IMR-90 (cell line): Measurements from ENCODE around the gene CD24. TPM values are rescaled to one million over a fixed set of nuclear protein-coding genes. Genes with fewer than 3 reads are reported as not detected.

Experiments used
- ATAC-seq: fragments of 200-7000 bp; cut with Tn5 transposase; 2 replicates; pipeline ENCODE4 v1.9.1; 2020; ENCODE audit warnings: low read depth, mild to moderate bottlenecking, moderate library complexity
- BruUV-seq: library from RNA; stranded (reverse); fragments of 400-500 nt; replicated peaks from 2 replicates; lab custom pipeline; 2021; lab: Mats Ljungman, UMichigan
- CTCF ChIA-PET: fragments of 300-600 bp; formaldehyde crosslinking; extraction: SDS; loops from one replicate; lab custom pipeline; 2021; ENCODE audit warnings: antibody characterized with exemption; lab: Yijun Ruan, JAX
- POLR2A ChIA-PET: fragments of 300-600 bp; sonication (Branson Sonifier 250); formaldehyde crosslinking; loops from one replicate; lab custom pipeline; 2022; ENCODE audit warnings: antibody characterized with exemption; ENCODE audit not compliant: unreplicated experiment; lab: Charles Lee
- DNase-seq: peaks from one replicate; pipeline ENCODE4 v3.0.0; 2013
- H2AFZ ChIP-seq: replicated peaks from 2 replicates; pipeline ENCODE3; 2013; ENCODE audit warnings: low read length, mild to moderate bottlenecking; ENCODE audit not compliant: poor library complexity
- H2AK5ac ChIP-seq: 2 replicates; pipeline ENCODE4 v1.6.1; 2013; ENCODE audit warnings: low read depth, low read length, inconsistent platforms
- H2AK9ac ChIP-seq: replicated peaks from 2 replicates; pipeline ENCODE3; 2013; ENCODE audit warnings: mild to moderate bottlenecking, low read depth, low read length, moderate library complexity; ENCODE audit not compliant: poor library complexity
- H2BK120ac ChIP-seq: 2 replicates; pipeline ENCODE4 v1.6.1; 2013; ENCODE audit warnings: low read depth, low read length, inconsistent platforms
- H2BK15ac ChIP-seq: 3 replicates; pipeline ENCODE4 v1.6.1; 2013; ENCODE audit warnings: low read depth, low read length, inconsistent platforms
- H2BK20ac ChIP-seq: 2 replicates; pipeline ENCODE4 v1.6.1; 2013; ENCODE audit warnings: low read depth, mild to moderate bottlenecking, inconsistent platforms, low read length, moderate library complexity
- H2BK5ac ChIP-seq: 2 replicates; pipeline ENCODE4 v1.6.1; 2013; ENCODE audit warnings: mild to moderate bottlenecking, low read depth, low read length, inconsistent platforms; ENCODE audit not compliant: poor library complexity, severe bottlenecking
- H3K14ac ChIP-seq: replicated peaks from 2 replicates; pipeline ENCODE4 v1.6.1; 2013; ENCODE audit warnings: low read depth, low read length, inconsistent platforms
- H3K18ac ChIP-seq: 2 replicates; pipeline ENCODE4 v1.6.1; 2013; ENCODE audit warnings: low read depth, low read length, control low read depth
- H3K23ac ChIP-seq: 2 replicates; pipeline ENCODE4 v1.6.1; 2013; ENCODE audit warnings: low read depth, low read length, inconsistent platforms
- H3K27ac ChIP-seq: 2 replicates; pipeline ENCODE4 v1.5.1; 2013; ENCODE audit warnings: mild to moderate bottlenecking, control low read depth, low read length; ENCODE audit not compliant: insufficient read depth
- H3K27me3 ChIP-seq: 2 replicates; pipeline ENCODE4 v1.6.1; 2013; ENCODE audit warnings: low read length; ENCODE audit not compliant: control insufficient read depth, insufficient read depth
- H3K36me3 ChIP-seq: 2 replicates; pipeline ENCODE4 v1.6.1; 2013; ENCODE audit warnings: low read length, mixed read lengths; ENCODE audit not compliant: control insufficient read depth, insufficient read depth
- H3K4ac ChIP-seq: 2 replicates; pipeline ENCODE4 v1.6.1; 2013; ENCODE audit warnings: low read depth, low read length, inconsistent platforms
- H3K4me1 ChIP-seq: 2 replicates; pipeline ENCODE4 v1.6.1; 2013; ENCODE audit warnings: low read length, mixed read lengths; ENCODE audit not compliant: control insufficient read depth, insufficient read depth
- H3K4me2 ChIP-seq: 2 replicates; pipeline ENCODE4 v1.6.1; 2013; ENCODE audit warnings: low read depth, mild to moderate bottlenecking, control low read depth, low read length, moderate library complexity
- H3K4me3 ChIP-seq: 2 replicates; pipeline ENCODE4 v1.5.1; 2013; ENCODE audit warnings: low read depth, mild to moderate bottlenecking, control low read depth, low read length, moderate library complexity; ENCODE audit not compliant: insufficient read depth
- H3K56ac ChIP-seq: 2 replicates; pipeline ENCODE4 v1.6.1; 2013; ENCODE audit warnings: low read length, inconsistent platforms; ENCODE audit not compliant: insufficient read depth; ENCODE audit errors: extremely low read depth
- H3K79me1 ChIP-seq, 2 experiments: 2 replicates each; pipeline ENCODE4 v1.6.1; 2013; ENCODE audit warnings: low read length in 2 of 2, inconsistent platforms in 1 of 2, low read depth in 1 of 2
- H3K9ac ChIP-seq: 2 replicates; pipeline ENCODE4 v1.6.1; 2013; ENCODE audit warnings: low read depth, low read length, control low read depth
- H3K9me1 ChIP-seq: 2 replicates; pipeline ENCODE4 v1.6.1; 2013; ENCODE audit warnings: low read length, inconsistent platforms; ENCODE audit not compliant: insufficient read depth
- H3K9me3 ChIP-seq: 2 replicates; pipeline ENCODE4 v1.6.1; 2013; ENCODE audit warnings: low read length; ENCODE audit not compliant: control insufficient read depth, insufficient read depth
- H4K20me1 ChIP-seq: 2 replicates; pipeline ENCODE4 v1.6.1; 2013; ENCODE audit warnings: low read length, inconsistent platforms; ENCODE audit not compliant: insufficient read depth
- H4K5ac ChIP-seq: 2 replicates; pipeline ENCODE4 v1.6.1; 2013; ENCODE audit warnings: mild to moderate bottlenecking, low read depth, low read length, control low read depth
- H4K8ac ChIP-seq, 2 experiments: 2 replicates each; pipeline ENCODE4 v1.6.1; 2013; ENCODE audit warnings: low read depth in 2 of 2, low read length in 2 of 2, control low read depth in 1 of 2, inconsistent platforms in 1 of 2
- H4K91ac ChIP-seq: 2 replicates; pipeline ENCODE4 v1.6.1; 2013; ENCODE audit warnings: low read depth, low read length, inconsistent platforms; ENCODE audit not compliant: insufficient read depth
- BHLHE40 ChIP-seq: fragments of 150-350 bp; IDR thresholded peaks from 2 replicates; pipeline ENCODE4 v1.6.1; 2016; ENCODE audit warnings: mild to moderate bottlenecking, low read depth, low read length
- CEBPB ChIP-seq: IDR thresholded peaks from 2 replicates; pipeline ENCODE4 v1.6.1; 2012; ENCODE audit warnings: low read depth, low read length, improper control_type of control experiment
- CHD1 ChIP-seq: IDR thresholded peaks from 2 replicates; pipeline ENCODE4 v1.6.1; 2012; ENCODE audit warnings: low read depth, low read length, improper control_type of control experiment
- CTCF ChIP-seq: conservative IDR thresholded peaks from 2 replicates; pipeline ENCODE4 v1.5.1; 2012; ENCODE audit warnings: mild to moderate bottlenecking, low read depth, low read length, improper control_type of control experiment
- ELK1 ChIP-seq: fragments of 150-350 bp; IDR thresholded peaks from 2 replicates; pipeline ENCODE4 v1.6.1; 2016; ENCODE audit warnings: low read depth, mild to moderate bottlenecking, low read length, moderate library complexity, borderline replicate concordance
- FOS ChIP-seq: fragments of 150-350 bp; IDR thresholded peaks from 2 replicates; pipeline ENCODE4 v1.6.1; 2016; ENCODE audit warnings: low read depth, low read length
- MAFK ChIP-seq: IDR thresholded peaks from 2 replicates; pipeline ENCODE4 v1.6.1; 2012; ENCODE audit warnings: low read depth, low read length, improper control_type of control experiment
- MAZ ChIP-seq: IDR thresholded peaks from 2 replicates; pipeline ENCODE4 v1.6.1; 2012; ENCODE audit warnings: low read depth, mild to moderate bottlenecking, low read length, improper control_type of control experiment, moderate library complexity, borderline replicate concordance
- MXI1 ChIP-seq: IDR thresholded peaks from 2 replicates; pipeline ENCODE4 v1.6.1; 2012; ENCODE audit warnings: low read depth, mild to moderate bottlenecking, low read length, moderate library complexity, borderline replicate concordance
- NFE2L2 ChIP-seq: fragments of 150-350 bp; IDR thresholded peaks from 2 replicates; pipeline ENCODE4 v1.6.1; 2016; ENCODE audit warnings: low read depth, mild to moderate bottlenecking, low read length
- POLR2A ChIP-seq: IDR thresholded peaks from 2 replicates; pipeline ENCODE4 v1.6.1; 2012; ENCODE audit warnings: mild to moderate bottlenecking, low read depth, low read length
- RAD21 ChIP-seq: IDR thresholded peaks from 2 replicates; pipeline ENCODE4 v1.6.1; 2012; ENCODE audit warnings: low read length, improper control_type of control experiment
- RCOR1 ChIP-seq: IDR thresholded peaks from 2 replicates; pipeline ENCODE4 v1.6.1; 2012; ENCODE audit warnings: mild to moderate bottlenecking, low read length, improper control_type of control experiment; ENCODE audit not compliant: insufficient replicate concordance
- RFX5 ChIP-seq: IDR thresholded peaks from 2 replicates; pipeline ENCODE4 v1.8.0; 2012; ENCODE audit warnings: low read depth, mild to moderate bottlenecking, low read length, moderate library complexity
- SMC3 ChIP-seq: fragments of 150-350 bp; IDR thresholded peaks from 2 replicates; pipeline ENCODE4 v1.6.1; 2016; ENCODE audit warnings: low read depth, mild to moderate bottlenecking, antibody characterized with exemption, low read length, moderate library complexity
- WGBS, 2 experiments: methylation state at CpG; one replicate each; pipeline versions ENCODE4 v1.1.5 to v1.1.7; 2013; ENCODE audit warnings: missing lambda C conversion rate in 2 of 2; ENCODE audit not compliant: insufficient read length in 1 of 2; ENCODE audit errors: extremely low coverage in 2 of 2; 5-methylcytosine and 5-hydroxymethylcytosine counted together
- dilution Hi-C: fragments of 300-500 bp; cut with HindIII; formaldehyde crosslinking; loops from one replicate; pipeline ENCODE4 v1.14.3; 2018; ENCODE audit warnings: low sequenced_read_pairs; ENCODE audit not compliant: unreplicated experiment
- in situ Hi-C: fragments of 300-500 bp; cut with MboI; formaldehyde crosslinking; loops from 3 replicates; pipeline ENCODE4 v1.14.3; 2019; ENCODE audit warnings: low sequenced_read_pairs, inconsistent platforms, mixed read lengths
- intact Hi-C: fragments of 100-400 bp; cut with micrococcal nuclease; formaldehyde crosslinking; loops from 2 replicates; pipeline ENCODE4 v1.10.0; 2022
- polyA plus RNA-seq, 3 experiments: library from polyadenylated mRNA; depleted of rRNA; stranded (reverse); fragments of >200 nt; gene quantifications; 2 replicates each; pipeline ENCODE4 v1.2.3, GENCODE V29; 2012; ENCODE audit warnings: low replicate concordance in 1 of 3
- total RNA-seq: library from RNA; depleted of rRNA; stranded (reverse); fragments of >200 nt; gene quantifications from 2 replicates; pipeline ENCODE4 v1.2.3, GENCODE V29; 2012
- TF ChIP-seq, protein P1 (sequence below): fragments of 150-350 bp; IDR thresholded peaks from 2 replicates; pipeline ENCODE4 v1.6.1; 2017; ENCODE audit warnings: mild to moderate bottlenecking, antibody characterized with exemption, low read length, low read depth

CD24 gene
- total and polyA plus RNA-seq, 2 of the 4 experiments (the other 2 are of a cell fraction), result 0.07 to 0.18 TPM

GRCh38 chr6:106939208-106939607, 35.3 kb downstream of the CD24 start:
- H3K23ac ChIP-seq, result no peak overlapping the region
- no peak for DNase-seq
- H3K27ac ChIP-seq, result no peak overlapping the region
- dilution Hi-C loops (no loop called here), in situ Hi-C loops (no loop called here), intact Hi-C loops (no loop called here)
- H3K79me1 ChIP-seq, result no peaks in the 10 kb centered on the region
- H3K56ac ChIP-seq, result no peak overlapping the region
- H4K91ac ChIP-seq, result no peak overlapping the region
- H3K9me1 ChIP-seq, result no peaks in the 10 kb centered on the region
- H3K36me3 ChIP-seq, result no peaks in the 10 kb centered on the region
- H4K5ac ChIP-seq, result no peak overlapping the region
- no peak overlapping the region for H3K4ac ChIP-seq
- no peak overlapping the region for H2BK15ac ChIP-seq
- no peak overlapping the region for H3K18ac ChIP-seq
- no peak overlapping the region for H2BK120ac ChIP-seq
- no peak overlapping the region for H2BK5ac ChIP-seq
- H2AK5ac ChIP-seq, result no peak overlapping the region
- no peaks in the 10 kb centered on the region for H4K20me1 ChIP-seq
- H2BK20ac ChIP-seq, result no peak overlapping the region
- no peaks in the 10 kb centered on the region; the same call in 1 of the 2 replicates for H3K27me3 ChIP-seq
- TF ChIP-seq MAFK (no peak), RFX5 (no peak), MXI1 (no peak), RAD21 (no peak), BHLHE40 (no peak), CEBPB (no peak), ELK1 (no peak), POLR2A (no peak), FOS (no peak), RCOR1 (no peak), SMC3 (no peak), CHD1 (no peak), MAZ (no peak), CTCF (no peak), NFE2L2 (no peak)
- TF ChIP-seq, protein P1, sequence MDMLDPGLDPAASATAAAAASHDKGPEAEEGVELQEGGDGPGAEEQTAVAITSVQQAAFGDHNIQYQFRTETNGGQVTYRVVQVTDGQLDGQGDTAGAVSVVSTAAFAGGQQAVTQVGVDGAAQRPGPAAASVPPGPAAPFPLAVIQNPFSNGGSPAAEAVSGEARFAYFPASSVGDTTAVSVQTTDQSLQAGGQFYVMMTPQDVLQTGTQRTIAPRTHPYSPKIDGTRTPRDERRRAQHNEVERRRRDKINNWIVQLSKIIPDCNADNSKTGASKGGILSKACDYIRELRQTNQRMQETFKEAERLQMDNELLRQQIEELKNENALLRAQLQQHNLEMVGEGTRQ, result no peak
- ATAC-seq, result no peak
- no peak overlapping the region for H4K8ac ChIP-seq
- POLR2A ChIA-PET, result no interaction called here
- H3K4me2 ChIP-seq, result no peak overlapping the region
- no peak overlapping the region for H3K14ac ChIP-seq
- H2AK9ac ChIP-seq, result no peak overlapping the region
- CTCF ChIA-PET, result no interaction called here
- no peak overlapping the region for H2AFZ ChIP-seq
- BruUV-seq, result no TSS peak
- no peak overlapping the region for H3K9ac ChIP-seq
- H3K4me3 ChIP-seq, result no peak overlapping the region
- no peaks in the 10 kb centered on the region for H3K9me3 ChIP-seq
- no CpG with 5 or more reads among the region's 3 CpGs for WGBS, 2 experiments
- no peaks in the 10 kb centered on the region for H3K4me1 ChIP-seq
